DMS 273 treated with DMSO at 0.1 percent for 48 hours (cell line): ENCODE measurements around the gene TXNRD1.
"Not testable (repeated sequence)": the region's sequence is repeated elsewhere in the genome, so short reads cannot be mapped to it uniquely, and the experiment has no call there.

Source experiments
- DNase-seq: peaks from one replicate; lab custom pipeline; 2025; lab: John Stamatoyannopoulos, UW

TXNRD1 gene

GRCh38 chr12:104197264-104197663, 18.3 kb upstream of the TXNRD1 start:
- no peak for DNase-seq

GRCh38 chr12:104199964-104200363, 15.6 kb upstream of the TXNRD1 start:
- no peak for DNase-seq

- DNase-seq, result peak; percentile 13
Measured at GRCh38 chr12:104201238-104202001, 14.2 kb upstream of the TXNRD1 start.

DNA sequence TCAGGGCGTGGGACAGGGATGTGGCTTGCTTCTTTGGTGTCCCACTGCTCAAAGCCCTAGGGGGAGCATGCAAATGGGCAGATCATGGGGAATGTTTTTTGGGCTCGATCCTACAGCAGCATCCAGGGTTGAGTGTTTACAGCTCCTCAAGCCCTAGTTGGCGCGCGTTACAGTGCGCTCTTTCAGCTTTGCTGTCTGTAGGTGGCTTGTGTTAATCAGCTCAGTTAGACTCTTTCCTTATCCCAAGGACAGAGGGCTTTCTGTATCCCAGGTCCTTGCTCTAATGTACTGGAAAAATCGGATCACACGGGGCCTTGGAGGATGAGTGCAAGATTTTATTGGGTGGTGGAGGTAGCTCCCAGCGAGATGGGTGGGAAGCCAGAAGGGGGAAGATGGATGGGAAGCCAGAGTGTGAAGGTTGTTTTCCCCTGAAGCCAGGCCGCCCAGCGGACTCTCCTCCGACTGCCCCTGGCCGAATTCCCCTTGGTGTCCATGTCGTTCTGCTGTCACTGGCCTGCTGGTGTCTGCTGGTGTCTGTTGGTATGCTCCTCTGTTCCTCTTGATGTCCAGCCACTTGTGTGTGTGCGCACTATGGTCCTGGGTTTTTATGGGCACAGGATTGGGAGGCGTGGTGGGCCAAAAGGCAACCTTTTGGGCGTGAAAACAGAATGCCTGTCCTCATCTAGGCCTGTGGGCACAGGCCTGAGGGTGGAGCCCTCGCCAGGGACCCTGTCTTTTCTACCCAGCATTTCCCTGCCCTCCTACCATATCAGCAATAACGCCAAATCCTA, 10.7 kb upstream of the TXNRD1 start:
- DNase-seq, result no peak

GRCh38 chr12:104207416-104208205, 8.0 kb upstream of the TXNRD1 start:
- DNase-seq, result no peak

DNA sequence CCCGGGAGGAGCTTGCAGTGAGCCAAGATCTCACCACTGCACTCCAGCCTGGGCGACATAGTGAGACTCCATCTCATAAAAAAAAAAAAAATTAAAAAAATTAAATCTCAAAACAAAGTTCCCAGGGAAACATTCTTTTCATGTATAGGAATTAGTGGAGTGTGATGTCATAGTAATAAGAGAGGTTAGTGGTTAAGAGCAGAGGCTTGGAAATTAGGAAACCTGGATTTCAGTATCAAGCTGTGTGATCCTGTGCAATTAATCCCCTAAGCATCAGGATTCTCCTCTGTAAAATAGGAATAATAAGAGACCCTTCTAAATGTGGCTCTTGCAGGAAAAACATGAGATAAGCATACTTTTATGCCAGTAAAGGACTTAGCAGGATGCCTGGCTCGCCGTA, 3.1 kb upstream of the TXNRD1 start:
- no peak for DNase-seq

- no peak for DNase-seq
Measured at GRCh38 chr12:104213952-104214351, 1.6 kb upstream of the TXNRD1 start.

DNA sequence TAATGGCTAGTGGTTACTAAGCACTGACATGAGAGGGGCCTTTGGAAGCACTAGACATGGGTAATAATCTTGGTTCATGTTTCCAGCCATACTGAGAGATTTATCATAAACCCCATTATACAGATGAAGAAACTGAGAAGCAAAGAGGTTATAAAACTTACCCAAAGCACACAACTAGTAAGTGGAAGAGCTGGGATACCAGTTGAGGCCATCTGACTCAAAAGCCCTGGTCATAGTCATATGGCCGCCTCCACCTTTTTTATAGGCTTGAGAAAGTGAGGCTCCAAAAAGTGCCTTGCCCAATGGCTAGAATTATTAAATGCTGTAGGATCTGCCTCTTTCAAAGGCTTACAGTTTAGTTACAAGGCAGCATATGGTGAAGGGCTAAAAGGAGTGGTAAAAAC, 944 bp downstream of the TXNRD1 start:
- no peak for DNase-seq

DNA sequence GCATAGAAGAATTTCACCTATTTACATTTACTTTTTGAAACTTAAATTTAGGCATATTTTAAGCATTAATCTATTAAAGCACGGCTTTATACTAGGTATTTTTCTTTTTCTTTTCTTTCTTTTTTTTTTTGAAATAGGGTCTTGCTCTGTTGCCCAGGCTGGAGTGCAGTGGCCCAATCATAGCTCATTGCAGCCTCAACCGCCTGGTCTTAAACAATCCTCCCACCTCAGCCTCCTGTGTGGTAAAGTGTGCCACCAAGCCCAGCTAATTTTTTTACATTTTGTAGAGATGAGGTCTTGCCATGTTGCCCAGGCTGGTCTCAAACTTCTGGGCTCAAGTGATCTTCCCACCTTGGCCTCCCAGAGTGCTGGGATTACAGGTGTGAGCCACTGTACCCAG, 2.9 kb downstream of the TXNRD1 start:
- not testable (repeated sequence) for DNase-seq

GRCh38 chr12:104218935-104219334, 3.4 kb downstream of the TXNRD1 start:
- no peak for DNase-seq

DNA sequence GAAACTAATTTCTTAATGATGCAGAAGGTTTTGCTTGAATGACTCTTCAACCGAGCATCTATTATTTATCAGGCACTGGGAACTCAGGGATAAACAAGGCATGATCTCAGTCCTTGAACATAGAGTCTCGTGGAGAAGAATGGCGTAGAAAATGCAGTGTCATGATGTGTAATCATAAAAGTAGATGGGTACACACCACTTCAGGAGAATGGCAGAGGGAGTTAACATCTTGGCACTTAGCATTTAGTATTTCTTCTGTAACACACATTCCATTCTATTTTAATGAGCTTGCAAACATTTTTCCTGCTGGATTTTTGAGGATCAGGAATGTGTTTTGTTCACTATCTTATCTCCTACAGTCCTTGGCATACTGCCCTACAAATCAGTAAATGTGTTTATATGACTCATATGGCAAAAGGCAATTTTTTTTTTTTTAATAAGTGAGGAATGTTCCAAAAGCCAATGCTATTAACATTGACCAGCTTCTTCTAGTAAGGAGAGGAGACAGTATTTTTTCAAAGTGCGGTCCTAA, 3.8 kb downstream of the TXNRD1 start:
- DNase-seq, result no peak

DNA sequence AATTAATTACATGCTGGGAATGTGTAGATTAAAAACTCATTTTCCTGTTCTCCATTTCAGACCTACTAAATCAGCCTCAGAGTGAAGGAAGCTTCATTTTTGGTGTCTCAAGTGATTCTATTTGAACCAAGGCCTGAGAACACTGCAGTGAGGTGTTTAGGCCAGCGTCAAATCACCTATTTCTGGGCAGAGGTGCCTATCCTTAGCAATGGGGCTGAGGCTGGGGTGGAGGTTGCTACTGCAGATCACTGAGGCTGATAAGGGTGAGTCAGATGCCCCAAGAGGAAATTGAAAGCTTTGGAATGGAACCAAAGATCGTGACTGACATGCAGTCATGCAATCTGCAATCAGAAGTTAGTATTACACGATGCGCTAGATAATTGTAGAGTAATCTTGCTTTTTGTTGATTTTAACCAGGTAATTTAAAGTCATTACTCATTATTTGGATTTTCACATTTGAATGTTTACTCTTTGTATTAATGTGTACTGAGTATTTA, 4.4 kb downstream of the TXNRD1 start:
- peak; percentile 32 for DNase-seq

GRCh38 chr12:104220931-104221330, 5.4 kb downstream of the TXNRD1 start:
- DNase-seq, result no peak

GRCh38 chr12:104222976-104223375, 7.4 kb downstream of the TXNRD1 start:
- no peak for DNase-seq

DNA sequence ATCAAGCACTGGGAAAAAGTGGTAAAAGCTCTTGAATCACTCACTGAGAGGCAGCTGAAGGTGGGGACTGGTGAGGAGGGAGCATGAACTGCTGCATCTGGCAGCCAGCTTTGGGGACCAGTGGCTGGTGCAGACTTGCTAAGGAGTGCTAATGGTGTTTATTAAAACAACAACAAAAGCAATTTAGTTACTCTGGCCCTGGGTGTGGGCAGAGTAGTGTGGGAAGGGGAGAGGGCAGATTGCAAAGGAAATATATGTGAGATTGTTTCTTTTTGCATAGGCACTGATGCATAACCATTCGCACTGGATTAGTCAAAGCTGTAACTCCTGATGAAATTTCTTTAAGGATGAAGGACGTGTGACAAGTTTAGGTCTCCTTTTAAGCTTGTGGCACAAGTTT, 8.1 kb downstream of the TXNRD1 start:
- no peak for DNase-seq

DNA sequence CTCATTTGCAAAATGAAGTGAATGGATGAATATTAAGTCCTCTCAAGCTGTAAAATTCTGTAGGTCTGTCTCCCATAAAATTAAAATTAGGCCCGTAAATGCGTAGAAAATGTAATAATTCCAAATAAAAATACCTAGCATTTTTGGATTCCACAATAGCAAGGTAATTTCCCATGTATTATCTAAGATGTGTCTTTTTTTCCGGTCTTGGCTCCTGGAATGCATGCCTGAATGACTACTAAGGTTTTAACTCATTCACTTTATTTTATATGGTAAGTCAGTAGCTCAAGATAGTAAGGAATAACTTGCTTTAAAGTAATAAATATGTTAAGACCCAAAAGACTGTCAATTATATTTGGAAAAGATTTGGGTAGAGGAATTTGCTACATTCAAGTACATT, 11.1 kb downstream of the TXNRD1 start:
- DNase-seq, result no peak

DNA sequence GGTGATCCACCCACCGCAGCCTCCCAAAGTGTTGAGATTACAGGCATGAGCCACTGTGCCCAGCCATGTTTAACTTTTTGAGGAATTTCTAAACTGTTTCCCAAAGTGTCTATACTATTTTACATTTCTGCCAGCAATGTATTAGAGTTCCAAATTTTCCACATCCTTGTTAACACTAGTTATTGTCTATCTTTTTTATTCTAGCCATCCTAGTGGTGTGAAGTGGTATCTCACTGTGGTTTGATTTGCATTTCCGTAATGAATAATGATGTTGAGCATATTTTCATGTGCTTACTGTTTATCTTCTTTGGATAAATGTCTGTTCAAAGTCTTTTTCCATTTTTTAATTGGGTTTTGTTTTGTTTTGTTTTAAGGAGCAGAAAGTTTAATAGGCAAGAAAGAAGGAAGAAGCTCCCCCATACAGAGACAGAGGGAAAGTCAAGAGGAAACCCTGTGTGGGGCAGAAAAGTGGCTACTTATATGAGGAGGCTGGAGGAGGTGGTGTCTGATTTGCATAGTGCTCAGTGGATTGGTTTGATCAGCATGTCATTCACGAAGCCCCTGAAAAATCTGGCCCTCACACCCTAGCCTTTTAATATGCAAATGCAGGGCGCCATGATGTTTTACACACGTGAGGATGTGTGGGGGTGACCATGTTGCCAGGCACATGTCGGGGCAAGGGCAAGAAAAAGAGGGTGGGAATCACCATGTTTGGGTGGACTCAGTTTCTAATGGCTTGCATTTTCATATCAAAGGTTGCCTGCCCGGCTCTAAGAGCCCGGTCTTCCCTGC, 14.9 kb downstream of the TXNRD1 start:
- no peak for DNase-seq

GRCh38 chr12:104232609-104233280, 17.2 kb downstream of the TXNRD1 start:
- DNase-seq, result no peak

GRCh38 chr12:104234926-104235499, 19.4 kb downstream of the TXNRD1 start:
- DNase-seq, result no peak

GRCh38 chr12:104237930-104238329, 22.4 kb downstream of the TXNRD1 start:
- DNase-seq, result no peak
